Uterus (tissue), 4 donors: ENCODE data around the gene RNGTT. TPM values are rescaled to one million over a fixed set of nuclear protein-coding genes. Genes with fewer than 3 reads are reported as not detected.

Experiments used
- DNase-seq, 2 donors: peaks; one replicate each; pipeline ENCODE4 v3.0.0-alpha.2; 2019 to 2020
- H3K27ac ChIP-seq, 2 donors: fragments of 200-600 bp; sonication (generic); 1 replicate in 1 of 2; 2 replicates in 1 of 2; pipeline ENCODE4 v1.5.1; 2016 to 2018
- H3K27me3 ChIP-seq, 2 donors: fragments of 200-600 bp; sonication (generic); one replicate each; pipeline ENCODE4 v1.5.1; 2018 to 2019; ENCODE audit warnings: control low read depth in 1 of 2
- H3K36me3 ChIP-seq, 2 donors: fragments of 200-600 bp; sonication (generic); one replicate each; pipeline ENCODE4 v1.5.1; 2019; ENCODE audit warnings: control low read depth in 1 of 2
- H3K4me1 ChIP-seq, 2 donors: fragments of 200-600 bp; sonication (generic); one replicate each; pipeline ENCODE4 v1.5.1; 2018 to 2019; ENCODE audit warnings: control low read depth in 1 of 2
- H3K4me3 ChIP-seq, 2 donors: fragments of 200-600 bp; sonication (generic); 1 replicate in 1 of 2; 2 replicates in 1 of 2; pipeline ENCODE4 v1.5.1; 2018 to 2019; ENCODE audit warnings: mild to moderate bottlenecking in 1 of 2
- H3K9me3 ChIP-seq, 2 donors: fragments of 200-600 bp; sonication (generic); one replicate each; pipeline ENCODE4 v1.5.1; 2019; ENCODE audit warnings: control low read depth in 1 of 2
- CTCF ChIP-seq, 4 experiments: fragments of 200-600 bp in 2 of 4; fragments of 450-650 bp in 2 of 4; sonication (generic) in 2 of 4; IDR thresholded peaks; one replicate each; pipeline ENCODE4 v1.5.1; 2016 to 2019; ENCODE audit warnings: antibody characterized with exemption in 4 of 4, mild to moderate bottlenecking in 2 of 4, moderate library complexity in 1 of 4
- POLR2A ChIP-seq, 2 donors: fragments of 450-650 bp; IDR thresholded peaks; one replicate each; pipeline ENCODE4 v1.6.1; 2016; ENCODE audit warnings: antibody characterized with exemption in 2 of 2, mild to moderate bottlenecking in 1 of 2, moderate library complexity in 1 of 2
- intact Hi-C: fragments of 100-400 bp; cut with DNase I; formaldehyde crosslinking; loops from one replicate; pipeline ENCODE4 v1.15.1; 2023; ENCODE audit warnings: low total_unique reads
- total RNA-seq, 4 donors: library from RNA; depleted of rRNA in 3 of 4; stranded (reverse); fragments of >200 nt in 3 of 4; gene quantifications; one replicate each; pipeline versions ENCODE4 v1.1.0 to v1.2.4, GENCODE V29; 2014 to 2023
- donor health status: DM: yes; HTN: yes; CAD: no.

RNGTT gene
- total RNA-seq, 4 donors from 2014 or later, result 7.4 to 45.7 (median 16.1) TPM

GRCh38 chr6:88609983-88610382, 353.4 kb downstream of the RNGTT start:
- Histone ChIP-seq H3K4me3 (no peak overlapping the region), H3K36me3 (no peaks in the 10 kb centered on the region), H3K4me1 (no peaks in the 10 kb centered on the region), H3K27ac (no peak overlapping the region), H3K9me3 (no peaks in the 10 kb centered on the region), H3K27me3 (no peaks in the 10 kb centered on the region)
- DNase-seq, result no peak
- intact Hi-C loops, result no loop called here
- no peak for TF ChIP-seq CTCF (IDR thresholded peaks at IDR 0.05)
- no peak for TF ChIP-seq POLR2A (IDR thresholded peaks at IDR 0.05)

DNA sequence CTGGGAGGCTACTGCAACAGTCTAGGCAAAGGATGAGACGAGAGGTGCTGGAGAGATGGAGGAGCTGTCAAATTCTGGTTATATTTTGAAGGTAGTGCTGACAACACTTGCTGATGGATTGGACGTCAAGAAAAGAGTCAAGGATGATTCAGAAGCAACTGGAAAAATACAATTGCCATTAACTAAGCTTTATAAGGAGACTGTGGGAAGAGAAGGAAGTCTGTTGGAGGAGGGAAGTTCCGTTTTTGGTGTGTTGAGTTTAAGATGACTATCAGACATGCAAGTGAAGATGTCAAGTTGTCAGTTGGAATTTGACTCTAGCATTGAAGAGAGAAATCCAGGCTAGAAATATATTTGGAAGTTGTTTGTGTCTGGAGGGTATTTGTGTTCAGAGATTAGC, 358.1 kb downstream of the RNGTT start:
- intact Hi-C loops, result no loop called here
- H3K27me3 ChIP-seq, result no peaks in the 10 kb centered on the region
- H3K27ac ChIP-seq, result no peak overlapping the region
- no peak overlapping the region for H3K4me3 ChIP-seq
- no peaks in the 10 kb centered on the region for H3K9me3 ChIP-seq
- H3K36me3 ChIP-seq, result no peaks in the 10 kb centered on the region
- DNase-seq, result no peak
- H3K4me1 ChIP-seq, result no peaks in the 10 kb centered on the region
- TF ChIP-seq CTCF (IDR thresholded peaks at IDR 0.05) (no peak), POLR2A (IDR thresholded peaks at IDR 0.05) (no peak)

DNA sequence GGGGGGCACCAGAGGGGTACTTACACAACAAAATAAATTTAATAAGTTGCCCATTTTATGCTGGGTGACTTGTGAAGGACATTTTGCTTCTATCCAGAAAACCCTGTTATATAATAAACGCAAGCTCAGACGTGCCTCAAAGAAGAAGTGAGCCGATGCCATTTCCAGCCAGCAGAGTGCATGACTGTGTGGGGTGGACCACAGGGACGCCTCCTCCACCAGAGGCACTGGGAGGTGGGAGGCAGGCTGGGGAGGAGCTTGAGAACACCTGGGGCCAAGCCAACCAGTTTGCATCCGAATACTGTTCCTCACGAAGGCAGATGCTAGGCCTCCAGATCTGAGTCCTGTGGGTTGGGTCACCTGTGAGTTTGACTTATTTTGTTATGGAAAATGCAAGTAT, 363.8 kb downstream of the RNGTT start:
- H3K9me3 ChIP-seq, result no peaks in the 10 kb centered on the region
- no peaks in the 10 kb centered on the region for H3K4me1 ChIP-seq
- DNase-seq, result no peak
- intact Hi-C loops, result no loop called here
- no peaks in the 10 kb centered on the region for H3K36me3 ChIP-seq
- no peak overlapping the region for H3K27ac ChIP-seq
- H3K27me3 ChIP-seq, result no peaks in the 10 kb centered on the region
- no peak for TF ChIP-seq CTCF (IDR thresholded peaks at IDR 0.05)
- no peak for TF ChIP-seq POLR2A (IDR thresholded peaks at IDR 0.05)
- no peak overlapping the region for H3K4me3 ChIP-seq

- Histone ChIP-seq H3K27me3 (no peaks in the 10 kb centered on the region), H3K9me3 (no peaks in the 10 kb centered on the region), H3K4me1 (no peaks in the 10 kb centered on the region), H3K27ac (no peak overlapping the region), H3K4me3 (no peak overlapping the region), H3K36me3 (no peaks in the 10 kb centered on the region)
- intact Hi-C loops, result no loop called here
- no peak for TF ChIP-seq CTCF (IDR thresholded peaks at IDR 0.05)
- no peak for TF ChIP-seq POLR2A (IDR thresholded peaks at IDR 0.05)
- DNase-seq, result no peak
Observed at GRCh38 chr6:88596801-88597200, 366.6 kb downstream of the RNGTT start.

- Histone ChIP-seq H3K4me1 (no peaks in the 10 kb centered on the region), H3K4me3 (no peak overlapping the region), H3K9me3 (no peaks in the 10 kb centered on the region), H3K27me3 (no peaks in the 10 kb centered on the region), H3K27ac (no peak overlapping the region), H3K36me3 (no peaks in the 10 kb centered on the region)
- DNase-seq, result no peak
- TF ChIP-seq CTCF (IDR thresholded peaks at IDR 0.05) (no peak), POLR2A (IDR thresholded peaks at IDR 0.05) (no peak)
- intact Hi-C loops, result no loop called here
Observed at GRCh38 chr6:88588938-88589337, 374.5 kb downstream of the RNGTT start.
